ENCODE results near the gene DENND6B.

DENND6B gene

DNA sequence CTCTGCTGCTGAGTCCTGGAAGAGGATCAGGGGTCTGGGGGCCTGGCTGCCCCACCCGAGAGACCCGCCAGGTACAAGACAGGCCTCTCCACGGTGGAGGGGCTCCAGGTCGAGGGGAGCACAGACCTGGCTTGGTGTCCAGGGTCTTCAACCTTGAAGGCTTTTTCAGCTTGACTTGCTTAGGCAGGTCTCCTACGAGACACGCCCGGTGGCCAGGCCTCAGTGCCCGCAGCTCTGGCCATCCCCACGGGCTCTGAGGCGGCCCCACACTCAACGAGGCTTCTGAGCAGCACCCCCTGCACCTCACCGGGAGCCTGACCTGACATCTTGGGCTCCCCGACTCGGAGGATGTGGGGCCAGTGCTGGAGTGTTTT is 12.7 kb downstream of the DENND6B start:
- no peak for DNase-seq

DNA sequence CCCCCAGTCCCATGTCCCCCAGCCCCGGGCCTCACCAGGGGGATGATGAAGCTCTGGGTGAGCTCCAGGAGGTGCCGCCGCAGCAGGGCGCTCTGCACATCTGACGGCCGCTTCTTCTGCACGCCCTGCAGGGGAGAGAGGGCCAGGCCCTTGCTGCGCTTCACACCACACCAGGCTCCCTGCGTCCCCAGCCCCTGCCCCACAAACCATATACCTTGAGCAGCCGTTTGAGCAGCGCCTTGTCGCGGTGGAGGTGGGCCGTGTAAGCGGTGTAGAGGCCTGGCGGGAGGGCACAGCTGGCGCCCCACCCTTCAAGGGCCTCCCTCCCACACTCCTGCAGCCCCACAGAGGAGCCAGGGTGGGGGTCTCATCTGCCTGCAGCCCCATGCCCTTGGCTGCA is 13.2 kb downstream of the DENND6B start:
- no peak for DNase-seq

DNA sequence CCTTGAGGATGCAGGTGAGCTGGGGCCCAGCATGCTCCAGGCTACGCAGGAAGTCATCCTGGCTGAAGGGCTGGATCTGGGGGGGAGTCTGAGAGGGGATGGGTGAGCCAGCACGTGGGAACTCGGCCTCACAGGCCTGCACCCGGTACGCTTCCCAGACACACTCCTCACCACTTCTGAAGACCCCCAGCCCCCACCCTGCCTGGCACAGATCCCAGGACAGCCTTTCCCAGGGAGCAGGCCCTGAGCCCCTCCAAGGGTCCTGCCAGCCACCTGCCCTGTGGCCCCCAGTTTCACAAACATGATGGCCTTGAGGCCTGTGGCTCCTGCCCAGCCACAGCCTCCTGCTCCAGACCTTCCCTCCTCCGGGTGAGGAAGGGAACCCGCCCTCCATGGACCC is 13.8 kb downstream of the DENND6B start:
- DNase-seq, result no peak

DNA sequence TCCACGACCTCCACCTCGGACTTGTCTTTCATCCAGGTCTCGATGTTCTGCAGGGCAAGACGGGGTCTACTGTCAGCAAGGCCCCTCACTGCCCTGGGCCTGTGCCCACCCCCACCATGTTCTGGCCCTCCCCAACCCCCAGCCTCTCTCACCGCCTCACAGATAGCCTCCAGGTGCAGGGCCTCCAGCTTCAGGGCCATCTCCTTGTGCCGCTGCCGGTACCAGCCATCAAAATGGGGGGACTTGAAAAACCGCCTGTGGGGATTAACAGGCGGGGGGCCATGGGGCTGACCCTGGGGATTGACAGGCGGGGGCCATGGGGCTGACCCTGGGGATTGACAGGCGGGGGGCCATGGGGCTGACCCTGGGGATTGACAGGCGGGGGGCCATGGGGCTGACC is 14.4 kb downstream of the DENND6B start:
- no peak for DNase-seq

DNA sequence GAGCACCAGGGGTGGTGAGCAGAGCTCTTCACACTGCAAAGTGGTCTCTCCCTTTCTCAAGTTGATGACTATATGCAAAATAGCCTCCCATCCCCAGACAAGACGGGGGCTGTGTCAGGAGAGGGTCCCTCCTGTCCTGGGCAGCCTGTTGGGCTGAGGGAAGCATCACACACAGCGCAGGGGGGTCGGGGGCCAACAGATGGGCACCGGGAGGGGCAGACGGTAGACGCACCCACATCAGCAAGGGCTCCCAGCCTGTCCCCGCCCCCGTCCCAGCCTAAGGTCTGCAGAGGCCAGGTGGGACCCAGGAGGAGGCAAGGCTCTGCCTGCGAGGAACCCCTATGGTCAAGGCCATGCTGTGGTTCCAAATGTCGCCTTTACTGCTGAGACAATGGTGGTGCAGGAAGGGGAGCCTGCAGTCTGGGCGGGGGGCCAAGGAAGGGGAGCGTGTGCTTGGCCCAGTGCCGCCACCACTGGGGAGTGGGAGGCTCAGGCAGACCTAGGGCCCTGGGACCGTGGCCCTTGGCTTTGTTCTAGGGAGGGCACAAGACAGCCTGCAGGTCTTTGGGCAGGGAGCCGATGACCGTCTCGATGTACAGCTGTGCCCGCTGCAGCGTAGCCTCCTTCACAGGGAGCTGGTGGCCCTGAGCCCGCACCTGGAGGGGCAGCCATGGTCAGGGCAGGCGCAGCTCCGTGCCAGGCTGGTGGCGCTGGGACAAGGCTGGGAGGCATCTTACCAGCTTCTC is 15.0 kb downstream of the DENND6B start:
- peak in 1 of 2 experiments; percentile 48 for DNase-seq

DNA sequence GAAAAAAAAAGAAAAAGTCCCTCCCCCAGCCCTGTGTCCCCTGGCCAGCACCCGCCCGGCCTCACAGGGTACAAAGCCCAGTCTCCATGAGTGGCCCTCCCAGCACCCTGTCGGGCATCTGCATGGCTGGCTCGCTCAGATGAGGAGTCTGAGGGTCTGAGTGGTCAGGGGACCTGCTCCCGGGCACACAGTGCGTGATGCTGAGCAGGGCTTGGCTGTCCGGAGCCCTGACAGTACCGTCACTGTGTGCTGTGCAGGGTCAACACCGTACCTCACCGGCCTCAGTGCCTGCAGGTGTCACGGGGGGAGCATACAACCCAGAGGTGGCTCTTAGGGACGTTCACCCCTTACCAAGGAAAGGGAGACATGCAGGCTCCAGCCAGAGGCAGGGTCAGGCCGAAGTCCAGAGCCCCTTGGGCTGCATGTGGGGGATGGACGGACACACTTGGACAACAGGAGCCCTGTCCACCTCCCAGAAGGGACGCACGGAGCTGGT is 15.8 kb downstream of the DENND6B start:
- no peak for DNase-seq

DNA sequence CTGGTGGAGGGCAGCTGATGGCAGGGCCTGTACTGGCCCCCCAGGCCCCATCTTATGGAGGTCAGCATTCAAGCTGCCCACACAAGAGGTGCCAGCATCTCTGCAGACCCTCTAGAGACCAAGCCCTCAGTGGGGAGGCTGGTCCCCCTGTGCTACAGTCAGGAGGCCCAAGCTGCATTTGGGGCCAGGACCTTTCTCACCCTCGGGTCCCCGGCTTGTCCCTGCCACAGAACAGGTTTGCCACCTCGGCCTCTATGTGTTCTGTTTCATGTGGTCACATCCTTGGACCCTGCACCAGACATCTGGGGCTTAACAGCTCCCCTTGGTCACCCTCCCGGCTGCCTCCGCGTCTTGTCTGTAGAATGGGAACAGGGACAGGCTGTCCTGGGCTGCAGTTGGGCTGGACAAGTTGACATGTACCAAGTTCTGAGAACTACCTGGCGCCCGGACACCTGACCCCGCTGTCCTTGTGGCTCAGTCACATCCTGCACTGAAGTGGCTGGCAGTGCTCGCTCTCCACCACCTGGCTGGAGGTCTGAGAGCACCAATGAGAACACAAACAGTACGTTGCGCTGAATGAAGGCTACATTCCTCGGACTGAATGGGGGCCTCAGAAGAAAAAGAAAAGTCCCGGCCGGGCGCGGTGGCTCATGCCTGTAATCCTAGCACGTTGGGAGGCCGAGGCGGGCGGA is 16.6 kb downstream of the DENND6B start:
- DNase-seq, result no peak

DNA sequence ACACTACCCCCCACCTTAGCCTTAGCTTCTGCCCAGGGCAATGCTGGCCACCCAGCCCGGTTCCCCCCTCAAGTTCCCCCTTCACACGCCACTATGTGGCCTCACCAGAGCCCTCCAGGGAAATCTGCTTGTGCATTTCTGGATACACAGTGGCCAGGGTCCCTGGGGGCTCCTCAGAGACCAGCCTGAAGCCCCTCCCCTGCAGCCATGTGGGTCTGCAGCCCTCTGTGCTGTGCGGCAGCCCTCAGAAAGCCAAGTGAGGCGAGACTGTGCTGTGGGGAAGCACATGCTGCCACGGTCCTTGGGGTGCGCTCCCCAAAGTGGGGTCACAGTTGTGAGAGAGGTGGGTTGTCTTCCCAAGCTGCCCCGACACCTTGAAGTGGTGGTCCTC is 17.2 kb downstream of the DENND6B start:
- DNase-seq, result no peak

DNA sequence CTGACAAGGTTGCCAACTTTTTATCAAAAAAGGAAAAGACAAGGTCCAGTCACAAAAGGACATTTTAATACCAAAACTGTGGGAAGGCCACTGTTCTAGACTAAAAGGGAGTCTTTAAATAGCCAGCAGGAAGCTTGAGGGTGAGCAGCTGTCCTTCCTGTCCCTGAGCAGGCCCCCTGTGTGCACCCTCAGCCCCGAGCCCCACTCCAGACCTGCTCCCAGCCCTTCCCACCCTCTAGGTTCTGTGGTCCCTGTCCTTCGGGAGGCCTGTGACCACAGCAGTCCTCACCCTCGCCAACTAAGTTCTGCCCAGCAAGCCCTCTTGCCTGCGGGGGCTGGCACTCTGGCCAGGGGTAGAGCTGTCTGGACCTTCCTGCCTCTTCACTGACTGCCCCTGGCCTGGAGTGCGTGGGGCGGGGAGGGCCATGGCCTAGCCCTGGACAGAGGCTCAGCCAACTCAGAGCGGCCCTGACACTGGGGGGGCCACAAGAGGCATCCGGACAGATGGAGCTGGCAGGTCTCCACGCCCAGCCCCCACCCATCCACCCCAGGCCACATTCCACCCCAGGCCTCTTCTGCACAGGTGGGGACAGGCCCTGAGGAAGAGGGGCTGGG is 17.7 kb downstream of the DENND6B start:
- no peak for DNase-seq

DNA sequence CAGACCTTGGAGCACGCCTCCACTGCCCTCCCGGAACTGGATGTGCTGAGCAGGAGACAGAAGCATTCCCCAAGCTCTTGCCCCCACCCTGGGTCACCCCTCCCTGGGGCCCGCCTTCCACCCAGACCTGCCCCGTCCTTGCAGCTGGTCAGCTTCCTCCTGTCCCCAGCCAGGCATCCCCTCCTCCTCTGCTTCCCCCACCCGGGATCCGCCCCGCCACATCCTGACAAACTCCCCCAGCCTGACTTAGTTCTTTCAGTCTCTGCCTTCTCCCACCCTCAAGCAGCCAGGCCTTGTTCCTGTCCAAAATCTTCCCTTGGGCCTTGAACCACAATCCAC is 18.2 kb downstream of the DENND6B start:
- DNase-seq, result no peak

DNA sequence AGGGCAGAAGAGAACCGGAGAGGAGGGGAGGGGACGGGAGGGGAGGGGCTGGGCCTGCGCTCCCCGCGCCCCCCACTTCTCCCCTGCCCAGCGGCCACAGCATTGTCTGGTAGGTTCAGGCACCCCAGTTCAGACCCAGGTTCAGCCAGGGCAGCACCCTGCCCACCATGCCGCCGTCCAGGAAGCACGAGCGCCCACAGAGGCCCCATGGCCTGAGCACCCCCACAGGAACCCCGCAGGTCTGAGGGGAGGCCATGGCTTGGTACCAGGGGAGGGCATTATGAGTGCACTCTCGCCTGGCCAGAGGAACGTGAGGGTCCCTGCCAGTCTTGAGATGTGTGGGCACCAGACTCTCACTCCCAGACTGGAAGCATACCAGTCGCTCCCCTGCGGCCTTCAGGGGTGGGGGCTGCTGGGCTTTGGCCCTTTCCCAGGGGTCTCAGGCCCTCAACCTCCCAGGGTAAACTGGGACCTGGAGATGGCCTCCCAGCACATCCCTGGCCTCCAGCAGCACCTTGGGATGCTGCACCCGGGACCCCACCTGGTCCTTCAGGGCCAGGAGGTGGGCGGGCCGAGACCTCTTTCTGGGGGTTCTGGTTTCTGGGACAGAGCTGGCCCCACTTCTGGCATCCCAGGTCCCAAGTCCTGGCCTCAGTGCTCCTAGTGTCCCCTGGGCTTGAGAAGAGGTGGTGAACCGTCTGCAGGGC is 18.8 kb downstream of the DENND6B start:
- DNase-seq, result no peak

DNA sequence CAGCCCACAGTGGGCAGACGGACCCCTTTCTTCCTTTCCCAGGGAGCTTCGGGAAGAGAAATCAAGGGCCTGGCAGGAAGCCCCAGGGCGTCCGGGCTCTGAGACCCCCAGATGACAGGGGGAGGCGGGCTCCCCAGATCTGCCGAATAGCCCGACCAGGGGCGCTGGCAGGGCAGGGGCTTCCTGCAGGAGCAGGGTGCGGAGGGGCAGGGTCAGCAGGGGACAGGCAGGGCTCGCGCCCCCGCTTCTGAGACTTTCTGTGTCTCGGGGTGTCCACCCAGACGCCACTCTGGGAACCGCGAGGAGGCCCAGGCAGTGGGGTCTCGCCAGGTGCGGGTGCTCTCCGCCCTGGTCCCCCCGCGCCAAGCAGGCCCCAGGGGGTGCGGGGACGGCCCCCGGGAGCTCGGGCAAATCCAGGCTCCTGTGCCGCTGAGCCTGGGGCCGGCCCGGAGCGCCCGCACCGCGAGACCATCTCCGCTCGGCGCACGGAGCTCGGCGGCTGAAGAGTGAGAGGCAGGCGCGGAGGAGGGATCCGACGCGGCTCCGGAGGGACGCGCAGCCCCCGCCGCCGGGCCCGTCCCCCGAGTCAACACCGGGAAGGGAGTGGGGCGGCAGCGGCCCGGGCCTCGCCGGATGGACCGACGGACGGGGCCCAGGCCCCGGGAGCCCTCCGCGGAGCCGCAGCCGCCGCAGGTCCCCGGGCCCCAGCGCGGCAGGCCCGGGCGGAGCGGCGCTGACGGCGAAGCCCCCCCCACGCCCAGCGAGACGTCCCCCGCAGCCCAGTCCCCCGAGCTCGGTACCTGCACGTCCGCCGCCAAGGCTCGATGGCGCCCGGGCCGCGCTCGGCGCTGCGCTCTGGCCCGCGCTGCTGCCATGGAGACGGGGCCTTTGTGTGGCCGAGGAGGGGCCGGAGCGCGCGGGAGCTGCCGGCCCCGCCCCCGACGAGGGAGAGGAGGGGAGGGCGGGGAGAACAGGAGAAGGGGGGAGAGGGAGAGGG is 19.8 kb downstream of the DENND6B start, which contains the start of gene PLXNB2:
Gene PLXNB2, minus strand, starts transcription at position 894 of the 997 bp plus-strand sequence. CDS start 17,062 bp downstream, outside the sequence.
- DNase-seq, result peak; percentile 43 to 82

DNA sequence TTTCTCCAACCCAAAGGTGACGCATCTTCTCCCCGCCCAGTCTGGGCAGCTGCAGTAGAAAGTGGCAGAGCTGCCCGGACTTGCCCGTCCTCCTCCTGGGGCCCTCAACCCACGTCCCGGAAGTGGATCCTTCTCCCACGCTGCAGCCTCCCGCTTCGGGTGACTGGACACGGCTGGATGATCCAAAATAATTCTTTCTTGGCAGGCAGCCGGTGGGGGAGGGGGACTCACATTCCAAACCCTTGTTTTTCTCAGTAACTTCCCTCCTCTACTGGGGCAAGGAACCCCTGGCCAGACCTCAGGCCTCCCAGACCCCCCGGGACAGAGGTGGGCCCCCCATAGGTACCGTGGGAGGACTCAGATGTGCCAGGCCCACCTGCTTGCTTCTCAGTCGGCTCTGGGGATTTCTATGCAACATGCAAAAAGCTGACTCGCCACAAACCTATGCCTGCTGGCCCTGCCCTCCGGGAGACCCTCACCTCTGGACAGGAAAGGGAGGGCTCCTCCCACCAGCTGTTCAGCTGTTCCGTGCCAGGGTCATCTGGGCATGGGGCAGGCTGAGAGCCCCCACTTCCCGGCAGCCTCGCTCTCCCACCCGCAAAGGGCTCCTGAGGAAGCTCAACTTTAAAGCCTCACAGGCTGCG is 20.8 kb downstream of the DENND6B start:
- peak; percentile 49 to 59 for DNase-seq

DNA sequence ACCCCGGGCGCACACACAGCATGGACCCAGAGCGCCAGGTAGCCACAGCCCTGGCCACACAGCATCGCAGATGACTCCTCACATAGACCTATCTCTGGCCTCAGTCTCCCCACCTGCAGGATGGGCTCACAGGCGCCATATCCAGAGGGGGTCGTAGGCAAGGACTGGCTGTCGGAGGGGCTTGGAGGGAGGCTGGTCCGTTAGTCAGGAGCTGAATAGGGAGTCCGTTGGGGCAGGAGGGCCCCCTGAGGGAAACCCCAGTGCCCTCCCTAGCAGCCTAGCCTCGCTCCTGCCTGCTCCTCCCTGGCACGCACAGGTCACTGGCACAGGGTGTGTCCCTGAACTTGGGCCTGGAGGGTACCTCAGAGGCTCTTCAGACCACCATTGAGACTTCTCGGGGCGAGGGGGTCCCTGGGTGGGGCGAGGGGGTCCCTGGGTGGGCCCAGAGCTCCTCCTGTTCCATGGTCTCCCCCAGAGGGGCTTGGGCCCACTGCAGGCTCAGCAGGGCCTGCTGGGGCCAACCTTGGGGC is 21.4 kb downstream of the DENND6B start:
- no peak for DNase-seq

DNA sequence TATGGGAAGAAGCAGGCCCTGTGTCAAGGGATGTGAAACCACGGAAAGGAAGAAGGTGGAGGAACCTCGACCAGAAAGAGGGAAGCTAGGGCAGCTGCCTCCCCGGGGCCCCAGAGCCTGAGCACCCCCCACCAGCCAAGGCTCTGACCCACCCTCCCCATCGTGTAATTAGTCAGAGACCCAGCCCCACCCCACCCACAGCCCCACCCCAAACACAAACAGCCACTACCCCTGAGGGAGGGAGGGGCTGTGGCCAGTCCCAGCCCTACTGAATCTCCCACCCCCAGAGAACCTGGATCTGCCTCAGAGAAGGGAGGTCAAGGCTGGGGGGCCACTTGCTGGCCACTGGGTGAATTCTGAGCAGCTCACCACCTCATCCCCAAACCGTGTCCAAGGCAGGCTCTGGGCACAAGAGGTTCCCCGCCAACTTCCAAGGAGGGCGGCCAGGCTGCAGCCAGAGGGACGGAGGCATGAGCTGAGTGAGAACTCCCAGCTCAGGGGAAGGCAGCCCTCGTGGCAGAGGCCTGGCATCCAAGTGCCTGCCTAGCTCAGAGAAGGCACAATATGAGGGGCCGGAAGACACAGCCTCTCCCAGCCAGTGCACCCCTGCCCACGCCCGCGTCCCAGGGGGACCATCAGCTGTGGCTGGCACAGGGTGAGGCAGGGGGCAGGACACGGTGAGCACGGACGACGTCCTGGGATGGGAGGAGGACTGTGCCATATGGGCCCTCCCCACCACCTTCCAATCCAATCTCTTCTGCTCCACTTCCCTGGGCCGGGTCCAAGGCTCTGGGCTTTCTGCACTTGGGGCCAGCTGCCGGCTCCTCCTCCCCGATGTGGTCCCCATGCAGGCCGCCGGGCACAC is 22.1 kb downstream of the DENND6B start:
- peak; percentile 27 to 40 for DNase-seq

DNA sequence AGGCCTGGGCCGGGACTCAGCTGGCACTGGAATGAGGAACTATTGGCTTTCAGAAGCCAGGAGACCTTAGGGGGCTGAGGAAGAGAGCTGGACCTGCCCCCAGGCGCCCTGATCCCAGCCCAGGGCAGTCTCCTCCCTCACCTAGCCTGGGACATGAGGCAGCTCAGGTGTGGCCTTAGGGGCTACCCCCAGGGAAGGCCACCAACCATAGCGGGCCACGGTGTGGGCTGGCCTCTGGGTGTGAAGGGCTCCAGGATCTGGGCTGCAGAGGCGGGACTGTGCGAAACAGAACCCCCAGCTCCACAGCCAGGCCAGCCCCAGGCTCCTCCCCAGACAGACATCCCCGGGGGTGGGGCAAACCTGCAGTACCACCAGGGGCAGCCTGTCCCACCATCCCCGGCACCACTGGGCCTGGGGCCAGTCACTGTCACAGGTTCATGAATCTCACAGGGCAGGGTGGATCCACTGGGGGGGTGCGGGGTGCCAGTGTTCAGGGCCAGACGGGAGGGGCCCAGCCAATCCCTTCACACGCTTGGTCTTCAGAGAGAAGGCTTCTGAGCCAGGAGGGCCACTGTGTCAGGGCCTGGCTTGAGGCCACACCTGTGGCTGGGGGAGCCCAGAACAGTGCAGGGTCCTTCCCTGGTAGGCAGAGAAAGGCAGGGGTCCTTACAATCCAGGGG is 22.8 kb downstream of the DENND6B start:
- no peak for DNase-seq

DNA sequence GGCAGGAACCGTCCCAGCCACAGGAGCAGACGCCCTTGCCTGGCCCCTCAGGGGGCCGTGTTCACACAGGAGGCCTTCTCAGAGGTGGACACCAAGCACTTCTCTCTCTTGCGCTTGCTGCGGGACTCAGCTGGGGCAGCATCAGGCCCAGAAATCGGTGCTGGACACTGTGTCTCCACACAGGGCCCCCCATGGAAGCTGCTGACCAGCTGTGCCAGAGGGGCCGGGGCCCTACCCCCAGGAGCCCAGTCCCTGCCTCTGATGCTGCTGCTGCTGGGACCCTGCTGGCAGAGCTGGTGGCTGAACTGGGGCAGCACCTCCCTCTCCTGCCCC is 23.3 kb downstream of the DENND6B start:
- no peak for DNase-seq

DNA sequence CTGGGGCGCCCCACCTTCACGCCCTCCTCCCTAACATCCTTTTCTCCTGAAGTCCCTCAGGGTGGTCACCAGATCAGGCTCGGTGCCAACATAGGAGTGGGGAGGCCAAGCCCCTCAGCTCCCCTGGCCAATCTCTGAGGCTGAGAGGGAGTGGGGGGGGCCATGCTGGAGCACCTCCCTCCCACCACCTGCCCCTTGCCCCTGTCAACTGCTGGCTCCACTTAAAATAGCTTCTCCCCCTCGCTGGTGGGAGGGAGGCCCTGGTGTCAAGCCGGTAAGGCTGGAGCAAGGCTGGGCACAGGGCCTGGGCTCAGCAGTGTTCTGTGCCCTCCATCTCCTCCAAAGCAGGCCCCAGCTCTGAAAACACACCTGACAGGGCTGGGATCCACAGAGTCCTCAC is 24.2 kb downstream of the DENND6B start:
- DNase-seq, result no peak

DNA sequence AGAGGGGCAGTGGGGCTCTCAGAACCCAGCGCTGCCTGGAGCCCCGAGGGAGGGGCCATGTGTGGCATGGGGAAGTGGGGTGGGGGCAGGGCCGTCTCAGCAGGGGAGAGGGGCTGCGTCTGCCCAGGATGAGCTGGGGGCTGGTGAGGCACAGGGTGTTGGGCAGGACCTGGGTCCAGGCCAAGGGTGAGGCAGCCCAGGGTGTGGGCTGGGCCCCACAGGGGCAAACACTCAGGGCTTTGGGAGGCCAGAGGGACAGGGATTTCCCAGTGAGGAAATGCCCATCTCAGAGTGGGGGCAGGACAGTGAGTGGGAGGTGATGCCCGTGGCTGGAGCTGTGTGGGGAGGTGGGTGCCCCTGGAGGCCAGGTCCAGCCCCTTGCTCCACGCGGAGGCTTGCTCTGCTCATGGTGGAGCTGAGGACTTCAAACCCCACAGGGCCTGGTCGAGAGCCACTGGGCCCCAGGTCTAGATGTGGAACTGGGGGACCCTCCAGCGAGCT is 24.7 kb downstream of the DENND6B start:
- DNase-seq, result no peak

DNA sequence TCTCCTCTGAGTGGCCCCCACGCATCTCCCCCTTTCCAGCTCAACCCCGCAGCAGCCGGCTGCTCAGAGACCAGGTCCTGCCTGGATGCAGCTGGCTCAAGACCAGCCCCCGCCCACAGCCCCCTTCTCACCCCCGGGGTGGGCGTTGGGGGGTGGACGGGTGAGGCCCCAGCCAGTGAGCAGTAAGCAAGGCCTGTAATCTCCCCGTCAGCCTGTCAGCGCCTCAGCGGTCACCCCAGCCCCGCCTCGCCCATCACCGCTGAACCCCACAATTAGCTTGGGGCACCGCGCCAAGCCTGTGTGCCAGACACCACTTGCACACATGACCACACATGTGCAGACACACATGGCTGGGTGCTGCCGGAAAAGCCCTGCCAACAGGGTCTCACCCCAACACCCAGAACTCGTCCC is 25.2 kb downstream of the DENND6B start:
- DNase-seq, result no peak
